SKM-1 (cell line): ENCODE results near the gene KIRREL3.

Experiments used
- DNase-seq: peaks from one replicate; lab custom pipeline; 2025; ENCODE audit not compliant: unreplicated experiment; lab: John Stamatoyannopoulos, UW

The KIRREL3 gene

GRCh38 chr11:126459691-126460281 lies 540.8 kb downstream of the KIRREL3 start:
- no peak for DNase-seq

- no peak for DNase-seq
Measured at GRCh38 chr11:126457817-126458216, 542.8 kb downstream of the KIRREL3 start.

- DNase-seq: no peak
Measured at GRCh38 chr11:126456783-126457542, 543.6 kb downstream of the KIRREL3 start.

DNA sequence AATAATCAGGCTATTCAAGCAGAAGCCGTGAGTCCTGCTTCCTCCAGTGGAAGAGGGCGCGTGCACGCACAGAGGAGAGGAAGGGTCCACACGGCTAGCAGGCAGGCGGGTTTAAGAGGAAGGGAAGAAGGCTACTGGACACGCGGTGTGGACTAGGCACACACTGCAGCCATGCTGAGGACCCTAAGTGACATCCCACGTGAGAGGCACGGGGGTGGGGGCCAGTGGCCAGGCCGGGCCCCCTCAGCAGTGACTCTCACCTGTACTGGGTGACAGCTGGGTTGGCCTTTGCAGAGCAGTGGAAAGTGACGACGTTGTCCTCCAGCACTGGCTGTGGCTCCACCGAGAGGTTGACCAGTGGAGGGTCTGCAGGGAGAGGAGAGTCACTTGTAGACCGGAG lies 544.5 kb downstream of the KIRREL3 start:
- no peak for DNase-seq

GRCh38 chr11:126452241-126453101 lies 548.1 kb downstream of the KIRREL3 start:
- DNase-seq: no peak

DNA sequence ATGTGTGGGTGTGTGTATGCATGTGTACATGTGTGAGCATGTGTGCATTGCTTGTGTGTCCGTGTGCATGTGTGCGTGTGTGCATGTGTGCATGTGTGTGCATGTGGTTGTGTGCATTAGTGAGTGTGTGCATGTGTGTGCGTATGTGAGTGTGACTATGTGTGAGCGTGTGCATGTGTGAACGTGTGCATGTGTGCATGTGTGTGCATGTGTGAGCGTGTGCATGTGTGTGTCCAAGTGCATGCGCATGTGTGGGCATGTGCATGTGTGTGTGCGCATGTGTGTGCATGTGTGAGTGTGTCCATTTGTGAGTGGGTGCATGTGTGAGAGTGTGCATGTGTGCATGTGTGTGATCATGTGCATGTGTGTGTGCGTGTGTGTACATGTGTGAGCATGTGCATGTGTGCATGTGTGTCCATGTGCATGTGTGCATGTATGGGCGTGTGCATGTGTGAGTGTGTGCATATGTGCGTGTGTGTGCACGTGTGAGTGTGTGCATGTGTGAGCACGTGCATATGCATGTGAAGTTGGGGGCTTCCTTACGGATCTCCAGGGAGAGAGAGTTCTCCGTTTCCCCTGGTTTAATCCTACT lies 549.3 kb downstream of the KIRREL3 start:
- no peak for DNase-seq

DNA sequence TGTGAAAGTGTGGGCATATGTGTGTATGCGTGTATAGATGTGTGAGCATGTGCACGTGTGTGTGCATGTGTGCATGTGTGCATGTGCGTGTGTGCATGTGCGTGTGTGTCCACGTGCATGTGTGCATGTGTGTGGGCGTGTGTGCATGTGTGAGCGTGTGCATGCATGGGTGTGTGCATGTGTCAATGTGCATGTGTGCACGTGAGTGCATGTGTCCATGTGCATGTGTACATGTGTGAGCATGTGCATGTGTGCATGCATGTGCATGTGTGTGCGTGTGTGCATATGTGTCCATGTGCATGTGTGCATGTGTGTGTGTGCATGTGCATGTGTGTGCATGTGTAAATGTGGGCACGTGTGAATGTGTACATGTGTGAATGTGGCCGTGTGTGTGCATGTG lies 549.8 kb downstream of the KIRREL3 start:
- no peak for DNase-seq

GRCh38 chr11:126450198-126450597 lies 550.4 kb downstream of the KIRREL3 start:
- no peak for DNase-seq

GRCh38 chr11:126446581-126446980 lies 554.0 kb downstream of the KIRREL3 start:
- no peak for DNase-seq

GRCh38 chr11:126444072-126444471 lies 556.5 kb downstream of the KIRREL3 start:
- DNase-seq: no peak

- DNase-seq: no peak
Measured at GRCh38 chr11:126443120-126443519, 557.5 kb downstream of the KIRREL3 start.

- DNase-seq: peak; percentile 76
Measured at GRCh38 chr11:126440792-126441514, 559.6 kb downstream of the KIRREL3 start.

- DNase-seq: no peak
Measured at GRCh38 chr11:126440276-126440675, 560.3 kb downstream of the KIRREL3 start.

- no peak for DNase-seq
Measured at GRCh38 chr11:126438691-126439090, 561.9 kb downstream of the KIRREL3 start.

GRCh38 chr11:126438272-126438671 lies 562.3 kb downstream of the KIRREL3 start:
- DNase-seq: no peak

DNA sequence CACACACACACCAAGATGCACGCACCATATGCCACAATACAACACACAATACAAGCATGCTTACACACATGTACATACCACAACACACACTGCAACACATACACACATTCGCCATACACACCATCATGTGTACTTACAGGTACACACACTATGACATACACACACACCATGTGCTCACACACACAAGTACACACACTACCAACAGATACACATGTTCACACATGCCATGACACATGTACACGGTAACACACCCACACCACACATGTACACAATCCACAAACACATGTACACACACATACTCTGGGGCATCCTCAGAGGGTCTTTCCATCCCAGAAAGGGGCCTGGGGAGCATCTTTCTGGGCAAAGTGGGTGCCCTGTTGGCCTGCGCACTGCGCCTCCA lies 562.8 kb downstream of the KIRREL3 start:
- no peak for DNase-seq

GRCh38 chr11:126436209-126436755 lies 564.3 kb downstream of the KIRREL3 start:
- DNase-seq: no peak

GRCh38 chr11:126434950-126435335 lies 565.6 kb downstream of the KIRREL3 start:
- no peak for DNase-seq

DNA sequence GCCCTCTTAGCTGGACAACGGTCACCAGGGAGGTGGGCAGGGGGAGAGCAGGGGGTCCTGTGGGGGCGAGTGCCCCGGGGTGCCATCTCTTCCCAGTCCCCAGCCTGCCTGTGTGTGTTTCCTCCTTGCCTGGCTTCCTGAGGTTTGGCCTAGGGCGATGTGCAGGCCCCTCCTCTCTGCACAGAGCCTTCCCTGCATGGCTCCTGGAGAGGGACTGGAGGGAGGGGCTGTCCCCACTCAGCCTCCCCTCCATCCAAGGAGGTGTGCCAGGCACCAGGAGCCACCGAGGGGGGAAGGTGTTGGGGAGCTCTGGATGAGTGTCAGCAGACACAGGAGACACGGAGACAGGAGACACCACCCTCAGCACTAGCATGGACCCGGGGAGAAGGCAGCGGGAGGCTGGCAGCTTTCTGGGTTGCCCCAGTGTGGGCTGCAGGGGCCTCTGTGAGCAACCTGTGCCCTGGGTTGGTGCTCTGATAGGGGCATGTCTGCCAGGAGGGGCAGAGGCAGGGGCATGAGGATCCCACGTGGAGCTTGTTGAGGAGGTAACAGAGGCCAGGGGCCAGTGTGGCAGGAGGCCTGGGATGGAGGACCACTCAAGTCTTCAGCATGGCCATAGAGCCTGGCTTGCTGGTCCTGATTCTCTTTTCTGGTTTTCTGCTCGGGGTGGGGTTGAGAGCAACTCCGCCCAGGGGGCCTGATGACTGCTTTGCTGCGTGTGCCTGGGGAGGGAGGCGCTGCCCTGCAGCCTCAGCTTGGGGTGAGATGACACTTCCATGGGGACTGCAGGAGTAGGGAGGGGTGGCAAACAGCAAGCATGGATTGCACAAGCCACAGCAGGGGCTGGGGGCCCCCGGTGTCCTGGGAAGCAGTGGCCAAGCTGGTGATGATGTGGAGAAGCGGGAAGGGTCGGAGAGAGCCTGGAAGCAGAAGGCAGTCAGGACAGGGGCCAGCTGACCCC lies 566.3 kb downstream of the KIRREL3 start:
- no peak for DNase-seq
